Activated CD4-positive, alpha-beta T cell treated with anti-CD3 and anti-CD28 coated beads, Interleukin-2, Interleukin-4, amounts not matched to agents 100 ng/mL and 50 ng/mL, durations not matched to agents 16 hours and 8 hours (primary cell): ENCODE measurements around the gene DAB1.

Experiments
- DNase-seq: peaks from one replicate; pipeline ENCODE4 v3.0.0-alpha.2; 2020; ENCODE audit warnings: low spot score

Gene DAB1

DNA sequence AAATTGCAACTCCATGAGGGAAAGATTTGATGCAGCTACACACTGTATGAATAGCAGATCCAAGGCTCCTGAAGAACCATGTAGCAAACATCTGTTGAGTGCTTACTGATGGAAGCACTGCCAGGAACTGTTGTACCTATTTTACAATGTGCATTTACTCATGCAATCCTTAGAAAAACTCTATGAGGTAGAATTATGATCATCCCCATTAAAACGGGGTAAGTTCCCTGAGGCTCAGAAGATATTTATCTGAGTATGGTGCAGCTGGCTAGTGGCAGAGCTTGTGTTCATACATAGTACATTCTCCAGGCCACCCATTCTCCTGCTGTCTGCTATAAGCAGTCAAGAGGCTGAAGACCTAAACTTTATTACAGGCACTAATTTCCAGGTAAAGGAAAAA is 403.6 kb downstream of the DAB1 start:
- DNase-seq = no peak

DNA sequence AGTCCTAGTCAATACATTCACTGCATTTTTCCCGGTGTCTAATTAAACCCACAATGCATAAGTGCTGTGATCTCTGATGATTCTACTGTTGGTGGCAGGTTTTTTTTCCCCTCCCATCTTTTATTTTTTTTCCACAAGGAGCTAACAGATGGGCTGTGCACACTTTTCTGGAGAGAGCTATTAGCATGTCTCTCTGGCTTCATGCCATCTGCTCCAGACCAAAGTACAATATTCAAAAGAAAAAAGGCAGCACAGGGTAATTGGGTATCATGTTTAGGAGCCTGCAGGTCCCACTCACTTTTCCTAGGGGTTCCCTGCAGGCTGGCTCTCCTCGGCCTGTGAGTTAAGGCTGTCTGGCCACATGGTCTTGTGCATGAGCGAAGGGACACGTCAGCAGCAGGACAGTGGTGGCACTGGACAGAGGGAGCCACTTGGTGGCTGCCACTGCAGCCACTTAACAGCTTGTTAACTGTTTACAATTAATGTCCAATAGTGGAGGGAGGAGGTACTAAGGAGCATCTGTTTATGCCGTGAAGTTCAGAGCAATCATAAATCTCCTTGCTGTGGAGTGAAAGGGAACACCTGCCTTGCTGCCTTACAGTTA is 404.5 kb downstream of the DAB1 start:
- no peak for DNase-seq

DNA sequence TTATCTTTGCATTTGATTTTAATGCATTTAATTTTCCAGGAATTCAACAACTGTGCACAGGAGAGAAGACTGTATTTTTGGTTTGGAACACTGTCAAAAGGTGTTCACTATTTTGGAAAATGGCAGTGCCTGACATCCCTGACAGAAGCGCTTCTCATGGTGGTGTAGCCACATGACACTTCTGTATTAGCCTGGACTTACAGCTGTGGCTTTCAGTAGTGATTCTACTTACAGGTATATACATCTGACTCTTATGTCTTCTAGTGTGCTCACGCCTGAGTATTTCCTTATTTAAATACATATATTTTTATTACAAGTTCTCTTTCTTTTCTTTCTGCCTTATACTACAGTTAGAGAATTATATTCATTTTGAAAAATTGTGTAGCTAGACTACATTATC is 405.7 kb downstream of the DAB1 start:
- DNase-seq = no peak

DNA sequence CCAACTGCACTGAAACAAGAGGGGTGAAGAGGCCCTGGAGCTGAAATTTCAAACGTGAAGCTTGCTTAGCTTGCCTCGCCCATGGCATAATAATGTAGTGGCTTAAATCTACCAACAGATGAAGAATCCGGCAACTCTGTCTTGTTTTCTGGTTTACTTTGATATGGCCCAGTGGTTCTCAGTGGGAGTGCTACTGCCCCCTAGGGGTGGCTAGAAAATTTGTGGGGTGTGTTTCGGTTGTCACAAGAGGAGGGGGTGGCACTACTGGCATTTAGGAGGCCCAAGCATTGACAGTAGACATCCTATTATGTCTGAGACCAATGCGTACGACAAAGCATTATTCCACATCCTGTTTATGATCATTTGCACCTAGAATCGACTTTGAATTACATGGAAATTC is 406.1 kb downstream of the DAB1 start:
- no peak for DNase-seq

DNA sequence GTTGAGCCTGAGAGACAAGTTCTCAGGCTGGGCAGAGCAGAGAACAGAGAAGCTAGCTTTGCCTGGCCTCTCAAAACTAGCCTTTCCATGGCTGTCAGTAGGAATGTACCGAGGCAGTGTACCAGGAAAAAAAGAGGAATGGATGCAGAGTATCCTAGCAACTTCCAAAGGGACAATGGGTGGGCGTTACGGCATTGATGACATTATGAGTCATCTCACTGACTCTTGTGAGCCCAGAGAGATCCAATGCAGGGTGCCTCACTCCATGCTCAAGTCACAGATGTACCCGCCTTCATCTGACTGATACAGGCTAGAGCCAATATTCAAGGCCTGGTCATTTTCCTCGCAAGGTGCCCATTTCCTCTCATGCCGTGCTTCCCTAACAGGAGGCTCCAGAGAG is 406.7 kb downstream of the DAB1 start:
- no peak for DNase-seq

DNA sequence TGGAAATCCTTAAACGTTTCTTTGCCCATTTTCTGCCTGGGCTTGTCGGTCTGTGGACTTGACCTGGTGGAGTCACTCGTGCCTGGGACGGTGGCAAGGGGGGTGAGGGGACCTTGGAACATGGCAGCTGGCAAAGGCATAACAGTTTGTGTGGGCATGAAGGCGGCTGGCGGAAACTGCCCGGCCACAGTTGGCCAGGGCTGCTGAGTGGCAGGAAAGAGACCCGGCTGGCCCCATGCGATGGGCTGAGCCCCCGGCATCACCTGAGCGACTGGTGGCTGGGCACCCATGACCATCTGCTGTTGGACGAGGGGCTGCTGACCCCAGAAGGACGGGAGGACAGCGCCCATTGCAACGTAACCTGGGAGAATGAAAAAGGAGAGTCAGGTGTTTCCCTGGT is 408.8 kb downstream of the DAB1 start:
- no peak for DNase-seq

DNA sequence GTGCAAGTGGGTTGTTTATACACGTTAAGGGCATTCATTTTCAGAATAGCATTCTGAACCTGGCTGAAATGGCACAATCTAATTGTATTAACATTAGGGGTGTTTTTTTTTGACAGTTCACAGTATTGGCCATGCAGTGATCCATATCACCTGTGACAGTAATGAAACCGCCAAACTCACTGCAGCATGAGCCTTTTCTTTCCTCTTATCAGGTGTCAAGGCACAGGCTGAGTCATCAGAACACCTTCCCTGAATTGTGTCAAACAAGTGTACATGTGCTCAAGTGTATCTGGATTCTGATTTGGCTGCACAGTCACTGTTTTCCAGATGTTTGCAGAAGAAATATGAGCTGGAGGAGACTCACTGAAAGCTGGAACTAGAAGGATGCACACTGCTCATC is 410.3 kb downstream of the DAB1 start:
- DNase-seq = no peak

DNA sequence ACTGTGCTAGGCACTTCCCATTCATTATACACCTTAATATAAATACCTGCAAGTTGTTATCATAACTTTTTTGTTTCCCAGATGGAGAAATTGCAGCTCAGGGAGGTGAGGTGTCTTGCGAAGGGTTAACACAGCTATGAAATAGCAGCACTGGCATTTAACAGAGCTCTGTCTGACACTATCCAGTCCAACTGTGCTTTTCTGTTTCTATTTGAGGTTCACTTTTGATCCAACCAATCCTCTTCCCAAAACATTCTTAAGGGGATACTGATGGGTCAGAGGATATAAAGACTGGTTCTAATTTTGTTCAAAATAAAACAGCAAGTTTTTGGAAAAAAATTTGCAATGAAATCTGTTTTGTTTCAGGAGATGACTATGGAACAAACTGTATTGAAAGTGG is 411.5 kb downstream of the DAB1 start:
- no peak for DNase-seq

DNA sequence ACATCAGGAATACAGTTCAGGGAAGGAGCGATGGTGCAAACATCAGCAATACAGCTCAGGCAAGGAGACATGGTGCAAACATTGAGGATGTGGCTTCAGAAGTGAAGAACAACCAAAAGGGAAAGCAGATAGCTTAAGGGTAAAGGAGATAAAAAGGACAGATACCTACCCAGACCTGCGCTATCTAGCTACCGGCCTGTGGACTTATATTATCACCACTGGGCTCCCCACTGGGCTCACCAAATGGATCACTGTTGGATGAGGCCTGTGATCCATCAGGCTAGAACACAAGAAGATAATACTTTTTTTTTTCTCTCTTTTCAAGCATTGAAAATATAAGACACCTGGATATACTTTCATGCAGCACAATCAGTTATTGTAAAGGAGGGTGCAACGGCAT is 413.3 kb downstream of the DAB1 start:
- DNase-seq = no peak

DNA sequence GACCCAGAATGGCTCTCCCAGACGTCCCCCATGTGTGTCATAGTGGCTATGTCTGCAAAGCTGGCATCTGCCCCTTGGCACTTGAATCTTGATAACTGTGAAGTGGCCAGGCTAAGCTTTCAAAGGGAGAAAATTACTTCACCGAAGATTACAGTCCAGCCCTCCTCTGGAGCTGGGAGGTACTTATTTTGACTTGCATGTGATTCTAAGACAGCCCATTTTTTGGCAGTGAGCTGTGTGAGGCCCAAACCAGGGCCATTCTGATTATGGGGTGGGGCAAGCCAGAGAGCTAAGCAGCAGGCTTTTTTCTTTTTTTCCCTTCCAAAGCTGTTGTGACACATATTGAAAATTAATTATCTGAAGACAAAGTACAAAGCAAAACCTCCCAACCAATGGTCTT is 415.9 kb downstream of the DAB1 start:
- no peak for DNase-seq

DNA sequence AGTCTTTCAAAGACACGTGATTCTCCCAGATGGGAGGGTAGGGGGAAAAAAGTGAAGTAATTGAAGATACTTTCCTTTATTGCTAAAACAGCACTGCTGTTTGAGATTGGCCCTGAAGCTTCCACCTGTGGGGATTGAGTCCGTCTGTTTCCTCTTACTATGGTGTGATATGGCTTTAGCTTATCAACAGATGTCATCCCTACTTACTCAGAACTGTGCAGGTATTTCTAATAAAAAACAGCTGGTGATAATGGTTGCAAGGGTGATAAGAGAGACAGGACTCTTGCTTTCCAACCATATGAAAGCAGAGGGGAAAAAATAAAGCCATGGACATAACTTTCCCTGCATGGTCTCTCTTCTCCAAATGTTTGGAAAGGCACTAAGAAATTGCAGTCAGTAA is 416.4 kb downstream of the DAB1 start:
- no peak for DNase-seq

DNA sequence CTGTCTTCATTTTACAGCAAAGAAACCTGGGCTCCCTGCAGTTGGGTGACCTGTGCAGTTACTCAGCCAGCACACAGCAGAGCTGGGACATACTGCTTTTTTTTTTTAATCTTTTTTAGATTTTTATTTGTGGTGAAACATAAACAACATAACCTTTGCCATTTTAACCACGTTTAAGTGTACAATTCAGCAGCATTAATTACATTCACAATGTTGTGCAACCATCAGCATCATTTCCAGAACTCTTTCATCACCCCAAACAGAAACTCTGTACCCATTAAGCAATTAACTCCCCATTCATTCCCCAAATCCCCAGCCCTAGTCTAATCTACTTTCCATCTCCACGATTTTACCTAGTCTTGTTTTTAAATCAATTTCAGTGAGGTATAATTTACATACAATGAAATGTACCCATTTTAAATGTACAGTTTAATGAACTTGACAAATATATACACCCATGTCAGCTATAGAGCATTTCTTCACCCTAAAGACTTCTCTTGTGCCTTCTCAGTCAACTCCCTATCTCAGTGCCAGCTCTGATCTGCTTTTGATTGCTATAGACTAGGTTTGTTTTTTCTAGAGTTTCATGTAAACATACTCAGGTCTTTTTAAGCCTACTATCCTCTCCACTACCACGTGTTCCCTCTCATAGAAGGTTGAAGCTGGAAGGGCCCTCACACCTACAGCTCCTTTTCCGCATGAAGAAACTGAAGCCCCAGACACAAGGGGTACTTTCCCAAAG is 420.3 kb downstream of the DAB1 start:
- DNase-seq = no peak

DNA sequence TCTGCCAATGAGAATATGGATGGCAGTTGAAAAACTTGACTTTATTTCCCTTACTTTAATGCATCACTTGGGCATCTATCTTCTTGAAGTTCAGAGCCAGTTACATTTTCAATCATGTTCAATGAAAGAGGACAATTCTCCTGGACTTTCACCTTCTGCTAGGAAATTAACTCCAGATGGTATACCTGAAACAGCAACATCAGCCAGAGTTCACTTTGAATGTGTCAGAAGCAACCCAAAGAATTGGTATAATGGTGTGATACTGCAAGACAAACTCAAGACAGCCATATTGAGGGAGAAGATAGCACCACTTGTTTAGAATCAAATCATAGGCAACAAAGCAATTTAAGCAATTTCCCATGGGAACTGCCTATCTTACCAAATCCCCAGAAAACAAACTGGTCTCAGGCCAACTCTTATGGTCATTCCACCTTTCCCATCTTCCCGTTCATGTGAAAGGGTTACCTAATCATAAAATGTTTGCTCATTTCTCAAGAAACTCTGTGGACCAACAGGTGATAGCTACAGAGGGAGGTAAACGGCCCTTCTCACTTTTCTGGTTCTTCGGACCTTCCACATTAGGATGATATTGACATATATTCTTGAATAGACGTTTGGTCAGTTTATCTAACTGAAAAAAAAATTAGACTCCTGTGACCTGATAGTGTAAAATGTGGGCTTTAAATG is 428.3 kb downstream of the DAB1 start:
- no peak for DNase-seq

DNA sequence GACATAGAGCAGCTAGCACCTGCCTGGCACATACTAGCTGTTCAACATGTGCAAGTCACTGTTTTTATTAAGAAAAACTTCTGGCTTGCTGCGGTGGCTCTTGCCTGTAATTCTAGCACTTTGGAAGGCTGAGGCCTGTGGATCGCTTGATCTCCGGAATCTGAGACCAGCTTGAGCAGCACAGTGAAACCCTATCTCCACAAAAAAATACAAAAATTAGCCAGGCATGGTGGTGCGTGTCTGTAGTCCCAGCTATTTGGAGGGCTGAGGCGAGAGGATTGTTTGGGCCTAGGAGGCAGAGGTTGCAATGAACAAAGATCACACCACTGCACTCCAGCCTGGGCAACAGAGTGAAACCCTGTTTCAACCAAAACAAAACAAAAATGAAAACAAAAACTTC is 430.4 kb downstream of the DAB1 start:
- DNase-seq = no peak

DNA sequence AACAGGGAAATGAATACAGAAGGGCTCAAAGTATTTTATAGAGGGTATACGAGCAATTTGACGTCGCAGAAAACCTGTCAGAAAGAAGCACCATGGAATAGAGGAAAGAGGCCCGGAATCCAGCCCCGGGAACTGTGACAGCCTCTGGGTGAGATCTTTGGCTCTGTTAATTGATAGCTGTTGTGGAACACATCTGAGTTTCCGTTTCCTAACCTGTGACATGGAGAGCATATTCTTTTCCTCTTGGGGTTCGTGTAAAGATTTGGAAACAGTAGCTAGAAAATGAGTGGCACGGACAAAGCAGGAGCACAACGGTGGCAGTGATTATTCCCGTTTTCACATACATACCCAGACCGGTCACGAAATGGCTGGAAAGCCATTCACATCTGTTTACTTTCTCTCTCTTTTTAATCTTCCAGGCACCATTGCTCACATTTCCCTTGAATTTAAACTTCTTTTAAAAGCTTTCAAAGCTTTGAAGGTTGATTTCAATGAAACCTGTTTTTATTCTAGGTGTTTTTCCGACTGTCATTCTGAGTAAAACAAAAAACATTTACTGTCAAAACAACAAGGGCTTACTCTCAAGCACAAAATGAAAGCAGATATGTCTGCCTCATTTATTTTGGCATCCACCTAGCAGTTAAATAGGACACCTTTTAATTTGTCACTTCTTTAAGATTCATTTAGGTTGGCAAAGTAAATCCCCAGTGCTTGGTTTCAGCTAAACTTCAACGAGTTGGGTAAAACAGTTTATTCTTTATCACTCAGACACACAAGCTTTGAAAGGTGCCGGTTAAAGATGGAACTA is 431.3 kb downstream of the DAB1 start:
- no peak for DNase-seq

DNA sequence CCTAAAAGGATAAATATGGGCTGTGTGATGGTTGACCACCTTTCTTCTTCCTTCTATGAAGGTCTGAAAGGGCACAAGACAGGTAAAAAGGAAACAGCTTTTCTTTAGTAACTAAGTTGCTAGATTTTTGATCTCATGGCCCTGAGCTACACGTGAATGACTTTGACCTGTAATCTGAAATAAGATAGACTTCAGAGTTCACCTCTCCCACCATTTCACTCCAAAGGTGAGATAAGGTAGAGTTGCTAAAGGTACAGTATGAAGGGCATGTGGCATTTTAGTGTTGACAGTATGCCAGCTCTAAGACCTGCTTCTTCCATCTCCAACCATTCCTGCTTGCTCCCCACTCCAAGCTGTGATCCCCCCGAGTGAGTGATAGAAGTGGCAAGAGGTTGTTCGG is 432.3 kb downstream of the DAB1 start:
- no peak for DNase-seq

DNA sequence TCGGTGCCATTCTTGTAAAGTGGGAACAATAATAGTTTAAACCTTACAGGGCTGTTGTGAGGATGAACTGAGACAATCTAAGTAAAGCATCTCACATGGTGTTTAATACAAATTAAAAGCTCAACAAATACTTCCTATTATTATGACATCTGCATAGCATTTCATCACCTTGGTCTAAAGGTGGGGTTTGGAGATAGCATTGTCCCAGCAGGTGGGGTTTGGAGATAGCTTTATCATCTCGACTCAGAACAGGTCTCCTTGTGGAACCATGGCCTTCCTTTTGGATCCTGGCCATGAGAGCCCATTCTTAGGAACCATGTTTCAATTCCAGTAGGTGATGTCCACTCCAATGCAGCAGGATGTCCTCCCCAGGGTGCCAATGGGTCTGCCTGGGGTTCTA is 437.5 kb downstream of the DAB1 start:
- no peak for DNase-seq

DNA sequence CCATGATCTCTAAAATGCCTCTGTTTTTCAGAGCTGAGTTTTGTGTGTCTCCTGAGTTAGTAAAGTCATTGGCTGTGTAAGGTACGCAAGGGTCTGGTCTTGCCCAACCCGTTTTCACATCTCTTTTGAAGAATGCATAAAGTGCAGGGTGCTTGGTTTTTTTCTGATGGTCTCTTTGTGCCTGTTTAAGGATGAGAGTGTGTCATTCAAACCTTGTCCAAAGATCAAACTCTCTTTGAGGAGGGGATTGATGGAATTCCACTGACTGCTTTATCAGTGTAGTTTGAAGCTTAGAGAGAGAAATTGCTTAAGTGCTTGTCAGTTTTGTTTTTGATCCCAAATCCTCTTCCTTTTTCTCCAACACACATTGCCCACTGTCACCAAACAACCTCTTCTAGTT is 438.0 kb downstream of the DAB1 start:
- DNase-seq = no peak

DNA sequence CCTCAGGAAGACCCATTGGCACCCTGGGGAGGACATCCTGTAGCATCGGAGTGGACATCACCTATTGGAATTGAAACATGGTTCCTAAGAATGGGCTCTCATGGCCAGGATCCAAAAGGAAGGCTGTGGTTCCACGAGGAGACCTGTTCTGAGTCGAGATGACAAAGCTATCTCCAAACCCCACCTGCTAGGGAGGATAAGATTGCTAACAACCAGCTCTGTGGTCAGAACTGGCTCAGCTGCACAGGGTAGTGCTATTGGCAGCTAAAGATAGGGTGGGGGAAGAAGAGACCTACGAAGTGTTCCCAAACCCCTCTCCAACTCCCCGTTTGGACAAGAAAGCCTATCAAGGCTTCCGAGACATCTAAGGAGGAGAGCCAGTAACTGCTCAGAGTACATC is 440.4 kb downstream of the DAB1 start:
- no peak for DNase-seq

DNA sequence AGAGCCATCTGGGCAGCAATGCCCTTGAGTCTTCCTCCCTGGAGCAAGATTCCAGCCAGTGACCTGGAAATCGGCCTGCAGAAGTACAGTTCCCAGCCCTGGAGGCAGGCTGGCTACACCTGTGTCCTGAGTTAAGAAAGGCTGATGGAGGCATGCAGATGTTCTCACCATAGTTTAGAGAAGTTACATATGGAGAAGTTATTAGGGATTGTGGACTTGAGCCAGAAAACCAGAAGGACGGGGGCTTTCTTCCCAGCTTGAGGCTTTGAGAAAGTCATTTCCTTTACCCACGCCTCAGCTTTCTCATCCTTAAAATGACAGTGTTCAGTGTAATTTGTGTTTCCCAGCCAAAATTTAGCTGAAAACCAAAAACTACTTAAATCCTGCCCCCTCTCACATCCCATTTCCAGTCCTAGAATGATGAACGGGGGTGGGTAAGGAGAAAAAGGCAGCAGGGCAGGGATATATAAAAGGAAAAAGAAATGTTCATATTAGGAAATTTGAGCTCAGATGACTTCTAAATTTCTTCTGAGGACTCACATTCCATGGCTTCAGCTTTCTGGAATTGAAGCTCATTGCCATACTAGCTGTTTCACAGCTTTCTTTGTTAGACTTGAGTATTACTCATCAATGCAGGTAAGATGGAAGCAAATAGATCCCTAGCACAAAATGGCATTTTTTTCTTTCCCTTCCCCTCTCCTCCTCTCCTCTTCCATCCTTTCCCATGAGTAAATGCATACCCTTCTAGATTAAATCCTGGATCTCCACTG is 443.7 kb downstream of the DAB1 start:
- DNase-seq = no peak

DNA sequence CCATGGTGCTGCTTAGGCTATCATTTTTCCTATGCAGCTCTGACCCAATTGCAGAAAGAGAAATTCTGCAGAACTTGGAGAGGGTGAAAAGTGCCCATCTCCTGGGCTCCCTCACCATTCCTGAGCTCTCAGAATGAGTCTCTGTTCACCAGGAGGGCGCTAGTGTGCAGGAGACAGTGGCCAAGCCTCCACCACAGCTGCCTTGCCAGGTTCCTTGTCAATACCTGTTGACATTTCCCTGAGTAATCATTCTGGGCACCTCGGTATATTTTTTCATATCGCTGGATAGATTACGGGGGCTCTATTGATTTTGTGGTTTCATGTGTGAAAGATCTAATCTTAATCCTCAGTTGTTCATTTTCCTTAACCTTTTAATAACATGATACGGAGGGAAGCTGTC is 445.0 kb downstream of the DAB1 start:
- DNase-seq = no peak

DNA sequence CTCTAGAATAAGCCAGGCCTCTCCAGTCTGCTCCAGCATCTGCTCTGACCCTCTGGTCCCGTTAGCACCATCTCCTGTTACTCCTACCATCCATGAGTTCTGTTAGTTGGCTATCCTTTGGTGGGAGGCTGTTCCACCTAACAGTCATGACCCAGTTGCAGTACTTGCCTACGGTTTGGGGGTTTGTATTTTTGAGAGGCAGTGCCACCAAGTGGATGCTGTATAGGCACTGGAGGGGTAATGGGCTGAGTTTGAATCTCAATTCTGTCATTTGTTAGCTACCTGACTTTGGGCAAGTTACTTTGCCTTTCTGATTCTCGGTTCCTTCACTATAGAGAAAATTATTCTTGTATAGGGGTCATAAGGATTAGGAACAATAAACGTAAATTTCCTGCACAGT is 445.9 kb downstream of the DAB1 start:
- no peak for DNase-seq
